ENCODE data around the gene CHD2.

CHD2 gene

GRCh38 chr15:93044301-93045190 is 144.4 kb downstream of the CHD2 start:
- DNase-seq = no peak
- H3K9me3 ChIP-seq (ENCODE audit: severe bottlenecking) = peaks cover 7% of the 10 kb centered on the region
- H3K27ac ChIP-seq = no peak overlapping the region
- H3K27me3 ChIP-seq (ENCODE audit: insufficient read depth, low read depth, severe bottlenecking) = no peaks in the 10 kb centered on the region
- no peak overlapping the region for H3K4me3 ChIP-seq (ENCODE audit: low read depth, low read length)
- no peak for TF ChIP-seq CTCF (IDR thresholded peaks at IDR 0.05; ENCODE audit: low read depth, low read length)
- no peaks in the 10 kb centered on the region for H3K36me3 ChIP-seq

GRCh38 chr15:93045191-93045785 is 145.2 kb downstream of the CHD2 start:
- H3K27ac ChIP-seq = no peak overlapping the region
- no peaks in the 10 kb centered on the region for H3K27me3 ChIP-seq (ENCODE audit: insufficient read depth, low read depth, severe bottlenecking)
- H3K36me3 ChIP-seq = no peaks in the 10 kb centered on the region

GRCh38 chr15:93046120-93046519 is 146.0 kb downstream of the CHD2 start:
- no peak for DNase-seq
- peaks cover 7% of the 10 kb centered on the region for H3K9me3 ChIP-seq (ENCODE audit: severe bottlenecking)
- no peak for TF ChIP-seq CTCF (IDR thresholded peaks at IDR 0.05; ENCODE audit: low read depth, low read length)
- no peaks in the 10 kb centered on the region for H3K27me3 ChIP-seq (ENCODE audit: insufficient read depth, low read depth, severe bottlenecking)
- H3K4me3 ChIP-seq (ENCODE audit: low read depth, low read length) = no peak overlapping the region
- H3K27ac ChIP-seq = no peak overlapping the region
- no peaks in the 10 kb centered on the region for H3K36me3 ChIP-seq

More at GRCh38 chr15:93045191-93045785, 145.2 kb downstream of the CHD2 start:
- no peak for TF ChIP-seq CTCF (IDR thresholded peaks at IDR 0.05; ENCODE audit: low read depth, low read length)
- Histone ChIP-seq H3K4me3 (ENCODE audit: low read depth, low read length) (no peak overlapping the region), H3K9me3 (ENCODE audit: severe bottlenecking) (peaks cover 7% of the 10 kb centered on the region)
- DNase-seq = no peak

- H3K4me3 ChIP-seq (ENCODE audit: low read depth, low read length) = no peak overlapping the region
- no peak for DNase-seq
- no peak for TF ChIP-seq CTCF (IDR thresholded peaks at IDR 0.05; ENCODE audit: low read depth, low read length)
- no peaks in the 10 kb centered on the region for H3K36me3 ChIP-seq
- no peak overlapping the region for H3K27ac ChIP-seq
- no peaks in the 10 kb centered on the region for H3K27me3 ChIP-seq (ENCODE audit: insufficient read depth, low read depth, severe bottlenecking)
- peaks cover 7% of the 10 kb centered on the region for H3K9me3 ChIP-seq (ENCODE audit: severe bottlenecking)
These were observed 146.6 kb downstream of the CHD2 start for GRCh38 chr15:93046721-93047120.

- H3K27ac ChIP-seq = no peak overlapping the region
- H3K4me3 ChIP-seq (ENCODE audit: low read depth, low read length) = no peak overlapping the region
- no peaks in the 10 kb centered on the region for H3K36me3 ChIP-seq
- DNase-seq = no peak
- no peaks in the 10 kb centered on the region for H3K27me3 ChIP-seq (ENCODE audit: insufficient read depth, low read depth, severe bottlenecking)
- no peak for TF ChIP-seq CTCF (IDR thresholded peaks at IDR 0.05; ENCODE audit: low read depth, low read length)
- H3K9me3 ChIP-seq (ENCODE audit: severe bottlenecking) = peaks cover 7% of the 10 kb centered on the region
These were observed 147.7 kb downstream of the CHD2 start for GRCh38 chr15:93047621-93048425.

Measured in WERI-Rb-1 (cell line).